LNCaP clone FGC (cell line): ENCODE data around the gene AP4S1.
A peak's percentile ranks its signal among the peaks of the same experiment; 100 is the strongest.

ENCODE experiments used
- DNase-seq: peaks from one replicate; pipeline ENCODE4 v3.0.0-alpha.2; 2011; ENCODE audit warnings: low read depth
- H3K4me3 ChIP-seq: 2 replicates; pipeline ENCODE4 v1.5.1; 2011; ENCODE audit warnings: mild to moderate bottlenecking, low read depth, low read length, control low read depth
- CTCF ChIP-seq: IDR thresholded peaks from 2 replicates; pipeline ENCODE4 v1.5.1; 2012; ENCODE audit warnings: mild to moderate bottlenecking; ENCODE audit not compliant: control insufficient read depth, insufficient read depth; ENCODE audit errors: extremely low read depth

AP4S1 gene

GRCh38 chr14:31022386-31022785 lies 3.1 kb upstream of the AP4S1 start:
- no peak for DNase-seq
- H3K4me3 ChIP-seq, result no peak overlapping the region
- no peak for TF ChIP-seq CTCF

- peak overlapping the region; percentile 12; the same call in 1 of the 2 replicates for H3K4me3 ChIP-seq
- no peak for TF ChIP-seq CTCF
- DNase-seq, result no peak
Measured at GRCh38 chr14:31024010-31024480, 1.4 kb upstream of the AP4S1 start.

- no peak for DNase-seq
- H3K4me3 ChIP-seq, result peak overlapping the region; percentile 79
- TF ChIP-seq CTCF, result no peak
Measured at GRCh38 chr14:31024577-31025366, 677 bp upstream of the AP4S1 start.

DNA sequence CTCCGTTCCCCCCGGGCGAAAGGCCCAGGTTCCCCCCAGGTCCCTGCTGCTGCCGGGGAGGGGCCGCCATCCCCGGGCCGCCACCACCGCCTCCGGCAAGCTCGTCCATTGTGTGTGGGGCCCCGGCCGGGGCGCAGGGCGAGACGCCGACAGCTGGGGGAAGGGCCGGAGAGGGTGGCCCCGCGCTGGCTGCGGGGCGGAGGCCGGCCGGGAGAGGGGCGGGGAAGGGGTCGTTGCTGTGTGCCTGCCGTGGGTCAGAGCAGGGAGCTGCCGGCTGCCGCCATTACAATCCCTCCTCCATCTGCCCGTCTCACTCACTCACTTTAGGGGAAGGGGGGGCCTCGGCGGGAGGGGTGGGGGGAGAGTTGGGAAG lies 614 bp downstream of the AP4S1 start, which contains the start of gene STRN3:
TSS of gene STRN3 (minus strand) at position 303 of the 373 bp plus-strand sequence. CDS start at position 109, 194 bp downstream.
- H3K4me3 ChIP-seq, result peak within 1 kb of the TSS; percentile 79
- no peak for DNase-seq
- TF ChIP-seq CTCF, result no peak

- TF ChIP-seq CTCF, result no peak
- H3K4me3 ChIP-seq, result peak overlapping the region; percentile 79
- DNase-seq, result peak; percentile 91
Measured at GRCh38 chr14:31026450-31027235, 1.2 kb downstream of the AP4S1 start.

GRCh38 chr14:31027847-31028246 lies 2.4 kb downstream of the AP4S1 start:
- peak overlapping the region; percentile 79; the same call in 1 of the 2 replicates for H3K4me3 ChIP-seq
- TF ChIP-seq CTCF, result no peak
- DNase-seq, result no peak
